Measurements from ENCODE around the gene ITIH6. TPM values are rescaled to one million over a fixed set of nuclear protein-coding genes. Genes with fewer than 3 reads are reported as not detected.

Gene ITIH6
- total RNA-seq, 1 experiment from 2014 or later, result not detected

- Histone ChIP-seq H3K9me3 (ENCODE audit: insufficient read depth, low read depth) (no peaks in the 10 kb centered on the region), H3K27me3 (ENCODE audit: insufficient read depth, low read depth) (peaks cover 9% of the 10 kb centered on the region; the same call in 1 of the 2 replicates), H2AFZ (no peak overlapping the region), H3K27ac (no peak overlapping the region), H3K79me2 (ENCODE audit: low read depth) (no peaks in the 10 kb centered on the region), H3K4me1 (replicated peaks; ENCODE audit: insufficient read depth) (no peaks in the 10 kb centered on the region), H4K20me1 (ENCODE audit: insufficient read depth) (no peaks in the 10 kb centered on the region), H3K36me3 (ENCODE audit: low read depth) (no peaks in the 10 kb centered on the region), H3F3A (ENCODE audit: insufficient read depth, low read depth) (no peaks in the 10 kb centered on the region), H3K4me3 (no peak overlapping the region), H3K9me2 (ENCODE audit: insufficient read depth) (no peaks in the 10 kb centered on the region), H3K4me2 (no peak overlapping the region)
- no peak for DNase-seq
- no TSS peak for BruUV-seq (replicated peaks)
- no peak for TF ChIP-seq CTCF (conservative IDR thresholded peaks at IDR 0.05)
- no peak for TF ChIP-seq EZH2 (IDR thresholded peaks at IDR 0.05; ENCODE audit: low read depth)
- intact Hi-C loops (cut with micrococcal nuclease; ENCODE audit: unreplicated experiment), result no loop called here
- CTCF ChIA-PET, result interaction anchor here (0.7 kb wide), 1 partner anchor 296 kb away, joined by 3 read pairs; no protein-coding TSS in a partner anchor
- POLR2A ChIA-PET (ENCODE audit: unreplicated experiment), result no interaction called here
Measured at GRCh38 chrX:54838583-54838982, 40.5 kb upstream of the ITIH6 start.

DNA sequence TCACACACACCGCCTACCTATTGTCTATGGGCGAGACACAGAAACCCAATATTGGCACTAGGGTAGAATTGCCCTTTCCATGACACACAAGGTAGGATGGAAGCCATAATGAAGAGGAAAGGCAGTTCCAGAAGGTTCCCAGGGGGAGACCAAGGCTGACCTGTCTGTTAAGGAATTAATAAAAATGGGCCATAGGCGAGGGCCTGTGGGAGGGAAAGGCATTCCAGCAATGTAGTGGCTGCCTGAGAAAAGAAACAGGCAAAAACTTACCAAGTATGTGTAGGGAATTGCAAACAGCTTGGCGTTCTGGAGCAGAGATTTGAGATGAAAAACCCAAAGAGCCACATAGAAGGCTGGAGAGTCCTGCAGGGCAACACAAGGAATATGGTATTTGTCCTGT is 28.5 kb upstream of the ITIH6 start:
- H3F3A ChIP-seq (ENCODE audit: insufficient read depth, low read depth), result no peaks in the 10 kb centered on the region
- H3K4me3 ChIP-seq, result no peak overlapping the region
- H3K79me2 ChIP-seq (ENCODE audit: low read depth), result no peaks in the 10 kb centered on the region
- TF ChIP-seq CTCF (conservative IDR thresholded peaks at IDR 0.05) (no peak), EZH2 (IDR thresholded peaks at IDR 0.05; ENCODE audit: low read depth) (no peak)
- H3K9me3 ChIP-seq (ENCODE audit: insufficient read depth, low read depth), result no peaks in the 10 kb centered on the region
- no peak overlapping the region for H3K4me2 ChIP-seq
- peaks cover 9% of the 10 kb centered on the region; the same call in 1 of the 2 replicates for H3K27me3 ChIP-seq (ENCODE audit: insufficient read depth, low read depth)
- no TSS peak for BruUV-seq (replicated peaks)
- ChIA-PET CTCF (no interaction called here), POLR2A (ENCODE audit: unreplicated experiment) (no interaction called here)
- DNase-seq, result no peak
- no peaks in the 10 kb centered on the region for H3K4me1 ChIP-seq (replicated peaks; ENCODE audit: insufficient read depth)
- no peaks in the 10 kb centered on the region for H3K36me3 ChIP-seq (ENCODE audit: low read depth)
- intact Hi-C loops (cut with micrococcal nuclease; ENCODE audit: unreplicated experiment), result no loop called here
- H2AFZ ChIP-seq, result no peak overlapping the region
- no peaks in the 10 kb centered on the region for H3K9me2 ChIP-seq (ENCODE audit: insufficient read depth)
- no peaks in the 10 kb centered on the region for H4K20me1 ChIP-seq (ENCODE audit: insufficient read depth)
- H3K27ac ChIP-seq, result no peak overlapping the region

GRCh38 chrX:54825716-54826438 is 27.8 kb upstream of the ITIH6 start:
- intact Hi-C loops (cut with micrococcal nuclease; ENCODE audit: unreplicated experiment), result no loop called here
- Histone ChIP-seq H3K4me2 (no peak overlapping the region), H3K4me3 (no peak overlapping the region), H3K79me2 (ENCODE audit: low read depth) (no peaks in the 10 kb centered on the region), H3F3A (ENCODE audit: insufficient read depth, low read depth) (no peaks in the 10 kb centered on the region), H3K9me2 (ENCODE audit: insufficient read depth) (no peaks in the 10 kb centered on the region), H2AFZ (no peak overlapping the region), H3K4me1 (replicated peaks; ENCODE audit: insufficient read depth) (no peaks in the 10 kb centered on the region), H3K36me3 (ENCODE audit: low read depth) (no peaks in the 10 kb centered on the region), H3K27ac (no peak overlapping the region), H3K9me3 (ENCODE audit: insufficient read depth, low read depth) (no peaks in the 10 kb centered on the region), H3K27me3 (ENCODE audit: insufficient read depth, low read depth) (peaks cover 4% of the 10 kb centered on the region; the same call in 1 of the 2 replicates), H4K20me1 (ENCODE audit: insufficient read depth) (no peaks in the 10 kb centered on the region)
- ChIA-PET POLR2A (ENCODE audit: unreplicated experiment) (no interaction called here), CTCF (no interaction called here)
- TF ChIP-seq CTCF (conservative IDR thresholded peaks at IDR 0.05), result no peak; the same call in 1 of the 2 replicates
- TF ChIP-seq EZH2 (IDR thresholded peaks at IDR 0.05; ENCODE audit: low read depth), result no peak
- DNase-seq, result no peak
- no TSS peak for BruUV-seq (replicated peaks)
